Right forelimb (tissue), 1 donor: ENCODE measurements around the gene CCL4.
"Not testable (repeated sequence)": the region's sequence is repeated elsewhere in the genome, so short reads cannot be mapped to it uniquely, and the experiment has no call there.

Experiments
- DNase-seq: peaks from one replicate; pipeline ENCODE4 v3.0.0-alpha.2; 2018

The CCL4 gene

GRCh38 chr17:36118477-36119353, 15.1 kb downstream of the CCL4 start:
- no peak for DNase-seq

- DNase-seq: no peak
These were observed 16.6 kb downstream of the CCL4 start for GRCh38 chr17:36120221-36120620.

GRCh38 chr17:36121099-36121498, 17.5 kb downstream of the CCL4 start:
- DNase-seq: not testable (repeated sequence)

GRCh38 chr17:36123431-36123830, 19.8 kb downstream of the CCL4 start:
- DNase-seq: no peak

- no peak for DNase-seq
These were observed 21.5 kb downstream of the CCL4 start for GRCh38 chr17:36124879-36125824.

GRCh38 chr17:36127199-36127893, 23.7 kb downstream of the CCL4 start:
- no peak for DNase-seq

- DNase-seq: no peak
These were observed 24.3 kb downstream of the CCL4 start for GRCh38 chr17:36127911-36128310.

GRCh38 chr17:36128411-36128978, 24.9 kb downstream of the CCL4 start:
- DNase-seq: no peak

- DNase-seq: no peak
These were observed 26.0 kb downstream of the CCL4 start for GRCh38 chr17:36129616-36130015.

GRCh38 chr17:36130346-36130745, 26.7 kb downstream of the CCL4 start:
- no peak for DNase-seq

GRCh38 chr17:36131421-36131820, 27.8 kb downstream of the CCL4 start:
- DNase-seq: no peak

GRCh38 chr17:36131931-36132330, 28.3 kb downstream of the CCL4 start:
- DNase-seq: no peak

GRCh38 chr17:36132421-36132831, 28.8 kb downstream of the CCL4 start:
- no peak for DNase-seq

GRCh38 chr17:36133602-36134236, 30.1 kb downstream of the CCL4 start:
- no peak for DNase-seq

GRCh38 chr17:36135465-36135864, 31.8 kb downstream of the CCL4 start:
- no peak for DNase-seq

- no peak for DNase-seq
These were observed 32.4 kb downstream of the CCL4 start for GRCh38 chr17:36136036-36136435.

GRCh38 chr17:36136439-36136838, 32.8 kb downstream of the CCL4 start:
- DNase-seq: no peak

- DNase-seq: no peak
These were observed 38.6 kb downstream of the CCL4 start for GRCh38 chr17:36142235-36142634.

- DNase-seq: no peak
These were observed 39.2 kb downstream of the CCL4 start for GRCh38 chr17:36142806-36143205.

- no peak for DNase-seq
These were observed 40.4 kb downstream of the CCL4 start for GRCh38 chr17:36144014-36144413.

GRCh38 chr17:36144981-36145729, 41.5 kb downstream of the CCL4 start:
- DNase-seq: no peak
